Germinal center (tissue), 1 donor: ENCODE measurements around the gene CTSD.

Experiments
- DNase-seq: peaks from one replicate; pipeline ENCODE4 v3.0.0; 2012; ENCODE audit warnings: mixed read lengths, low spot score

The CTSD gene

GRCh38 chr11:1744891-1745700 lies 18.6 kb downstream of the CTSD start:
- DNase-seq: no peak

- DNase-seq: no peak
Observed at GRCh38 chr11:1744137-1744886, 19.4 kb downstream of the CTSD start.

- DNase-seq: no peak
Observed at GRCh38 chr11:1743585-1744136, 20.1 kb downstream of the CTSD start.

GRCh38 chr11:1742869-1743584 lies 20.7 kb downstream of the CTSD start:
- DNase-seq: no peak

GRCh38 chr11:1742371-1742770 lies 21.4 kb downstream of the CTSD start:
- DNase-seq: no peak

- DNase-seq: no peak
Observed at GRCh38 chr11:1741741-1742140, 22.0 kb downstream of the CTSD start.

- DNase-seq: no peak
Observed at GRCh38 chr11:1740786-1741530, 22.8 kb downstream of the CTSD start.

GRCh38 chr11:1739576-1739975 lies 24.2 kb downstream of the CTSD start:
- DNase-seq: no peak

- DNase-seq: no peak
Observed at GRCh38 chr11:1738380-1738779, 25.3 kb downstream of the CTSD start.

GRCh38 chr11:1737080-1737757 lies 26.5 kb downstream of the CTSD start:
- no peak for DNase-seq

GRCh38 chr11:1736447-1736992 lies 27.2 kb downstream of the CTSD start:
- DNase-seq: no peak

- DNase-seq: no peak
Observed at GRCh38 chr11:1735271-1735670, 28.5 kb downstream of the CTSD start.

- no peak for DNase-seq
Observed at GRCh38 chr11:1734641-1735081, 29.1 kb downstream of the CTSD start.

- no peak for DNase-seq
Observed at GRCh38 chr11:1733716-1734640, 29.7 kb downstream of the CTSD start.

GRCh38 chr11:1733009-1733715 lies 30.6 kb downstream of the CTSD start:
- no peak for DNase-seq

- no peak for DNase-seq
Observed at GRCh38 chr11:1732418-1733008, 31.2 kb downstream of the CTSD start.

GRCh38 chr11:1731451-1732059 lies 32.2 kb downstream of the CTSD start:
- DNase-seq: no peak

- DNase-seq: no peak
Observed at GRCh38 chr11:1730059-1730629, 33.6 kb downstream of the CTSD start.
